Stimulated activated CD8-positive, alpha-beta memory T cell treated with anti-CD3 and anti-CD28 coated beads, Interleukin-7, amount 100 ng/mL, for 24 hours (primary cell): ENCODE results near the gene FSTL3.
"Not testable (repeated sequence)": the region's sequence is repeated elsewhere in the genome, so short reads cannot be mapped to it uniquely, and the experiment has no call there.

Source experiments
- DNase-seq: peaks from one replicate; pipeline ENCODE4 v3.0.0-alpha.2; 2020; ENCODE audit warnings: low read depth

FSTL3 gene

DNA sequence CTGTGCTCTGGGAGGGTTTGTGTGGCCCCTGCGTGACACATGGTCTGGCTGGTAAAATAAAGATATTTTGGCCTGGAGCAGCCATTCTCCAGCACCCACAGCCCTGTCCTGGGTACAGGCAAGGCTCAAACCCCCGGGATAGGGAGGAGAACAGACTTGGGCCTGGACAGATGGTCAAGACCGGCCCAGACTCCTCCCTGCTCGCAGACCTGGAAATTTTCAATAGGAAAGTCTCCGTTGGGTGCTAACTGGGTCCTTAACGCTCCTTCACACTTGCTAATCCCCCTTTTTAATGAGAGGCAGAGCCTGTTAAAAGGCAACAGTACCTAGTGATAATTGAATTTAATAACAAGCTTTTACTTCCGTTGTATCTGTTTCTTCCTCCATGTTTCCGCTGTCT lies 35.1 kb downstream of the FSTL3 start:
- DNase-seq = no peak

DNA sequence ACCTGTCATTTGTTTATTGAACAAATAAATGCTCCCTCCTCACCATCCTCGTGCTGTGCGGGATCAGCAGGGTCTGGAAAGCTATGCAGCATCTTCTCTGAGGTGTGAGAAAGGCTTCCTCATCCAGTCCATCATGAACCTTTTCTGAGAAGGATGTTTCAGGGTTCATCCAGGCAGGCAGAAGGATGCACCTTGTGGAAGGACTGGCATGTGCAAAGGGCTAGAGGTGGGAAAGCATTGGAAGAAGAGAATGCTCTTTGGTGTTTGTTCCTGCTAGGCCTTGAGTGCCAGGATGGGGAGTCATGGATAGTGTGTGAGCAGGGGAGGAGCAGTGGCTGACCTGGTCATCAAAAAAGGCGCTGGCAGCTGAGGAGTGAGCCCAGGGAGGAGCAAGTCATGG lies 39.2 kb downstream of the FSTL3 start:
- DNase-seq = no peak

- DNase-seq = no peak
Observed at GRCh38 chr19:718251-718951, 42.2 kb downstream of the FSTL3 start.

DNA sequence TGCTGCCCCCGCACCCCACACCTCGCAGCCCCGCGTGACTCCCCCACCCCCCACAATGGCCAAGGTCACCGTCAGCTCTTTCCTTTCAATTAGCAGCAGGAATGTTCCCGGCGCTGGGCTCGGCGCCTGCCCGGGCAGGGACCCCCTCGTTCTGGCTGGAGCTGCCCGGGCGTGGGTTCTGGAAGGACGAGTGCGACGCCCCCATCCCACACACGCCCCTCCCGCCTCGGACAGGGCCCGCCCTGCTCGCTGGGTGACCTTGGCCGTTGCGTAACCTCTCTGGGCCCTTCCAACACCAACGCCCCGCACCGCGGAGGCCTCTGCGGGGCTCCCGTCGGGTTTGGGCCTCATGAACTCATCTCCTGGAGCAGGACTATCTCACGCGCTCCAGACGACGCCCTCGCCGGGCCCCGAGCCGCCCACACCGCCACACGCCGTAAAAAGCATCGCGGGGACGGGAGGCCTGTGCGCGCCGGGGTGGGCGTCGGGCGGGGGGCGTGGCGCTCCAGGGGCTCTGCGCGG lies 42.9 kb downstream of the FSTL3 start:
- DNase-seq = no peak

GRCh38 chr19:719636-720344 lies 43.6 kb downstream of the FSTL3 start:
- no peak for DNase-seq

GRCh38 chr19:720345-721160 lies 44.4 kb downstream of the FSTL3 start:
- no peak for DNase-seq

DNA sequence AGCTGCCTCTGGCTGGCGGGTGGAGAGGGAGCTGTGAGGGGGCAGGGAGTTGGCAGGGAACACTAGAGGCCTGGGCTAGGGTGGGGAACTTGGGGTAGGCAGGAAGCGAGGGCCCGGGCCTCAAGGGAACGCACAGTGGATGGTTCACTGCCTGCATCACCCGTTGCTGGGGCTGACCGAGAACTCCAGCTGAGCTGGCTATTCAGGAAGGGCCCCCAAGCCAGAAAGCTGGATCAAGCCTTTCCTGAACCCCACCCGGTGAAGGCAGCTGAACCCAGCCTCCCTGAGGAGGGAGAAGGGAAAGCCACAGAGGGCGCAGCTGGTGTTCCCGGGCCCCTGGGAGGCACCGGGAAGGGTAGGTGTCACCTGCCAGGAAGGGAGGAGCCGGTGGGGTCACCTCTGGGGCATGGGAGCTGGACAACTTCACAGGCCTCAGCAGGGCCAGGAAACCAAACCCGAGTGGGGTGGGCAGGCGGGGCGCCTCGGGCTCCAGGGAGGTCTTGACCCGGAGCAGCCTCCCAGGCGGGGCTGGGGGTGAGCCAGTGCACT lies 46.4 kb downstream of the FSTL3 start:
- DNase-seq = no peak

GRCh38 chr19:723247-723646 lies 47.1 kb downstream of the FSTL3 start:
- DNase-seq = no peak

DNA sequence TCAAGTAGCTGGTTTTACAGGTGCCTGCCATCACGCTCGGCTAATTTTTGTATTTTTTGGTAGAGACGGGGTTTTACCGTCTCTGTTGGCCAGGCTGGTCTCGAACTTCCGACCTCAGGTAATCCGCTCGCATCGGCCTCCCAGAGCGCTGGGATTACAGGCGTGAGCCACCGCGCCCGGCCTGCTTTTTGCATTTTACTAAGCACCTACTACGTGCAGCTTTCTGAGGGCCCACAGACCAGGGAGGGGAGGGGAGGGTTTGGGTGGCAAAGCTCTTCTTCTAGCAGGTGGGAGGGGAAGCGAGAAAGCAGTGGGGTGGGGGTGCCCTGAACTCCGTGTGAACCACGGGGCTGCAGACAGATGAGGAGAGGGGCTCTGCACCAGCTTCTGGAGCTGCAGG lies 47.5 kb downstream of the FSTL3 start:
- DNase-seq = no peak

- DNase-seq = no peak
Observed at GRCh38 chr19:725461-726089, 49.4 kb downstream of the FSTL3 start.

DNA sequence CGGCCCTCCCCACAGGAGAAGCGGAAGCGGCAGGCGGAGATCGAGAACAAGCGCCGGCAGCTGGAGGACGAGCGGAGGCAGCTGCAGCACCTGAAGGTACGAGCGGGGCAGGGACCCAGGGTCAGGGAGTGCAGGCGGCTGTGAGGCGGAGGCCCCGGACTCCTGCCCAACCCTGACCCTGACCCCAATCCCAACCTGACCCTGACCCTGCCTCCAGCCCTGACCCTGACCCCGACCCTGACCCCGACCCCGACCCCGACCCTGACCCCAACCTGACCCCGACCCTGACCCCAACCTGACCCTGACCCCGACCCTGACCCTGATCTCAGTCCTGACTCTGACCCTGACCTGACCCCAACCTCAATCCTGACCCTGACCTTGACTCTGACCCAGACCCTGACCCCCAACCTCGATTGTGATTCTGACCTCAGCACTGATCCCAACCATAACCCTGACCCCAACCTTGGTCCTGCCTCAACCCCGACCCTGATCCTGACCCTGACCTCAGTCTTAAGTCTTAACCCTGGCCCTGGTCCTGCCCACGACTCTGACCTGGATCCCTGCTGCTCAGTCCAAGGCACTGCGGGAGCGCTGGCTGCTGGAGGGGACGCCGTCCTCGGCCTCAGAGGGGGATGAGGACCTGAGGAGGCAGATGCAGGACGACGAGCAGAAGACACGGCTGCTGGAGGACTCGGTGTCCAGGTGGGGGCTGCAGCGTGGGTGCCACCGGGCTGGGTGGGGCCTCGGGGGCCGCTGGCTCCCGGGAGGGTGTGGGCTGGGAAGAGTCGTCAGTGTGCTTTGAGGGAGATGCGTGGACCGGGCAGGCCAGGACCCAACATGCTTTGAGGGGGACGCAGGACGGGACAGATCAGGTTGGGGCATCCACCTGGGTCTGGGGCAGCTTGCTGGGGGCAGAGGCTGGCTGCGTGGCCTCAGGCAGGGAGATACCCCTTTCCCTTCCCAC lies 51.1 kb downstream of the FSTL3 start:
- no peak for DNase-seq

DNA sequence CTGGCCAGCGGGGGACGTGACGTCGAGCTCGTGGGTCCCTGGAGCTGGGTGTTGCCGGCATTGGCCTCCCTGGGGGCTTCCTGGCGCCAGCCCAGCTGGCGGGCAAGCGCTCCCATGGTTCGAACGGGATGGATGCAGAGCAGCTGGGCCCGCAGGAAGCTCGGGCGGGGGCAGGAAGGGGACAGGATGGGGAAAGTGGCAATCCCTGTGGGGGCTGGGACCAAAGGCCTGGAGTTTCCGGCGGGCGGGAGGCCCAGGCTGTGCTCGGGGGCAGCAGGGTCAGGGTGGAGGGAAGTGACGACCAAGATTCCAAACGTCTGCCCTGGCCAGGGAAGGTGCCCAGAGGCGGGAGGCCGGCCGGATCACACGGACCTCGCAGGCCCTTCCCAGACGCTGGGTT lies 51.8 kb downstream of the FSTL3 start:
- no peak for DNase-seq

GRCh38 chr19:729564-729963 lies 53.4 kb downstream of the FSTL3 start:
- DNase-seq = not testable (repeated sequence)

DNA sequence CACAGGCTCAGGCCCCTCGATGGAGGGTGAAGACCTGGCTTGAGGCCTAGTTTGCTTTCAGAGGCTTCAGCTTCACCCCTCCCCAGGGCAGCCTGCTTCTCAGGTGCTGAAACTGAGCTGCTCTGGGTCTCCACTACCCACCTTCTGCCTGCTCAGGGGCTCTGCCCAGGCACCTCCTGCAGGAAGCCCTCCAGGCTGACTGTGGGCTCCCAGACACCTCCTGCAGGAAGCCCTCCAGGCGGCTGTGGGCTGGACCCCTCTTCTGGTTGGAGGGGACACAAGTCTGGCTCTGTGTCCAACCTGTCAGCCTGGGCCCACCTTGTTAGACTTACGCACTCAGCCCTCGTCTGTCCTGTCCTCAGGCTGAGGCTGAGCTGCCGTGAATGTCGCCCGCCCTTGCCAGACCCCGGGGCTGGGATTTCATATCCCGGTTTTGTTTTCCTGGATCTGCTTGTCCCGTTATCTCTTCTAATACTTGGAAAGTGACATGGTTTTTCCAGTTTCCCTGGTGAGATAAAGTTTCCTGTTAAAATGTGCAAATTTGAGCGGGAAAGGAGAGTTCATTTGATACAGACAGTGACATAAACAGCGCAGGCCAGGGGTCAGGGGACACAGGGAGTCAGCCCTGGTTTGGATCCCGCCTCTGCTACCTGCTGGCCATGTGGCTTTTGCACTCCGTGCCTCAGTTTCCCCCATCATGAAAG lies 53.9 kb downstream of the FSTL3 start:
- DNase-seq = no peak

DNA sequence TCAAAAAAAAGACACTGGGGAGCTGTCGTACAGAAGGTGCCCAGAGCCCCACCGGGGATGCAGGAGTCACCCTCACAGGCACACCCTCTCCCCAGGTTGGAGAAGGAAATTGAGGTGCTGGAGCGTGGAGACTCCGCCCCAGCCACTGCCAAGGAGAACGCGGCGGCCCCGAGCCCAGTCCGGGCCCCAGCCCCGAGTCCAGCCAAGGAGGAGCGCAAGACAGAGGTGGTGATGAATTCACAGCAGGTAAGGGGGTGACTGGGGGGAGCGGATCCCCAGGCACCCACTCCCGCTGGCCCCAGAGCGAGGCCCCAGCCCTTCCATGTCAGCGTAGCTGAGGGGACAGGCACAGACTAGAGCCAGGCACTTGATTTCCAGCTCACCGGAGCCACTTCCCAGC lies 54.8 kb downstream of the FSTL3 start:
- DNase-seq = no peak

- no peak for DNase-seq
Observed at GRCh38 chr19:732148-733069, 56.2 kb downstream of the FSTL3 start.
